ENCODE data around the gene HS3ST4.

Gene HS3ST4

GRCh38 chr16:25895380-25895779 lies 203.6 kb downstream of the HS3ST4 start:
- no peak for DNase-seq (ENCODE audit: low spot score)

GRCh38 chr16:25896411-25896810 lies 204.7 kb downstream of the HS3ST4 start:
- DNase-seq (ENCODE audit: low spot score): no peak

GRCh38 chr16:25897702-25898101 lies 205.9 kb downstream of the HS3ST4 start:
- DNase-seq (ENCODE audit: low spot score): no peak

DNA sequence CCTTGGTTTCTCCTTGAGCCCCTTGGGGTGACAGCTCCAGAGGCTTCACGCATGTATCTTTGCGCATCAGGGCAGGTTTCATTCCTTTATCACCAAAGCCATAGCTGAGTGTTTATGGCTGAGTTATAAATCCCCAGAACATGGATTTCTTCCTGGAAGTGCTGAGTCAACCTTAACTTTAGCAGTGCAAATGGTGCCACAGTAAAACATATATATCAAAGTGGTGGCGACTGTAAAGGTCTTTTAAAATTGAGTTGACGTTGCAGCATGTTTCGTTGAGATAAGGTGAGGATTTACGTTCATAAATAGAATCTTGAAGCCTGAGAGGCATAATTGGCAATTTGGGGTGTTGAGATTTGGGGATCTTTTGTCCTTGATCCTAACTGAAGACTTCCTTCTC lies 214.1 kb downstream of the HS3ST4 start:
- no peak for DNase-seq (ENCODE audit: low spot score)

- DNase-seq (ENCODE audit: low spot score): no peak
Measured at GRCh38 chr16:25910971-25911370, 219.2 kb downstream of the HS3ST4 start.

- DNase-seq (ENCODE audit: low spot score): no peak
Measured at GRCh38 chr16:25912321-25912720, 220.6 kb downstream of the HS3ST4 start.

DNA sequence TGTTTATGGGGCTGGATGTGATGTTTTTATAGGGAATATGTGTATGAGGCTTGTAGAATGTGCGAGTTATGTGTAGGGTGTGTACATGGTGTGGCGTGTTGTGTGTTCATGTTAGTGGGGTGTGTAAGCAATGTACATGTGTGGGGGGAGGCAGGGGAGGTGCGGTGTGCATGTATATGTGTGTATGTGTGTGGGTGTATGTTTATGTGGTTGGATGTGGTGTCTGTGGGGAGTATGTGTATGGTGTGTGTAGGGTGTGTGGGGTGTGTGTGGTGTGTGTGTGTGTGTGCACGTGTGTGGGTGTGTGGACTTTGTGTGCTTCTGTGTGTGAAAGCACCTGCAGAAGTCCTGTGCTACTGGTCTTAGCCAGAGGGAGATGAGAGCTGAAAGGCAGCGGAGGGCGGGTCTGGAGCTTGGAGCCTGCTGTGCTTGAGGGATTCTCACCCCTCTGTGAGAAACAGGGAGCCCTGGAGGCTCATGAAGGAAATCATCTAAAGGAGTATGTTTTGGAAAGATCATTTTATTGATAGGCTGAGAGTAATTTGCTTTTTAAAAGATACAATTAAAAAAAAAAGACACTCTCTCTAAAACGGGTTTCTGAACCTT lies 222.7 kb downstream of the HS3ST4 start:
- no peak for DNase-seq (ENCODE audit: low spot score)

- no peak for DNase-seq (ENCODE audit: low spot score)
Measured at GRCh38 chr16:25916037-25916436, 224.3 kb downstream of the HS3ST4 start.

GRCh38 chr16:25922438-25922837 lies 230.7 kb downstream of the HS3ST4 start:
- DNase-seq (ENCODE audit: low spot score): no peak

DNA sequence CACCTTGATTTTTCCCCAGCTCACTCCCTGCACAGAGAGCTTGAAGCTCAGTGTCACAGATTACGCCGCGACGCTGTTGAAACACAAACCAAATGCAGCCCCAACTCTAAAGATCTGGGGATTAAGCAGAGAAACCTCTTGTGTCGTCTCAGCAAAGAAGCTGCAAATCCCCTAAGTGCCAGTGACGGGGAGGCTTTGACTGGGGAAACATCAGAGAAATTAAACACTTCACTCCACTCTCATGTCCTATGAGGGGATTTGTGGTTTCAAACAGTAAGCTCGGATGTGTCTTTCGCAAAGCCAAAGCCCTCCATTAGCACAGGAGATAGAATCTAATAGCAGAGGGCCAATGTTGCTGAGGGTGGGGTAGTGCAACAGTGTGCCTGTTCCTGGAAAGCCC lies 233.7 kb downstream of the HS3ST4 start:
- DNase-seq (ENCODE audit: low spot score): no peak

DNA sequence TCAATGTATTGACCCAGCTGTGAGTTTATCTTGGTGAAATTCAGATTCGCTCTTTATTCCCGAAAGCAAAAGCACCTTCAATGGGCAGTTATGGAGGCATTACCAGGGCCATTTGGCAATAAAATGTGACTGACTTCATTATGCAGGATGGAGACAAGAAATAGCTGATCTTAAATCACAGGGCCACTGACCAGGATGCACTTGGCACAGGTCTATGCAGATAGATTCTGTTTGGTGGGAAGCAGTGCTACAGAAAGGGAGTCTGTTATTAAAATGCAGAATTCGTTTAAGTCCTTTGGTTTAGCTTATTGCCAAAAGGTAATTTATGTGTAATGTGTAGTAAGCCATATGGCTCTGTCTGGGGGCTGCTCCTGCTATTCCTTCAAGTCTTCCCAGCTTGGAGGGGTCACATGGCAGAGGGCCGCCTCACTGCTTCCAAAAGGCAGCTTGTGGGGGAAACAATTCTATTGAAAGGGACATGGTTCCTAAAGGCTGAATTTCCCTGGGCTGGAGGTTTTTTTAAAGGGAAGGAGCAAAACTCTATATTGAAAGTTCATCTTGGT lies 239.8 kb downstream of the HS3ST4 start:
- no peak for DNase-seq (ENCODE audit: low spot score)

DNA sequence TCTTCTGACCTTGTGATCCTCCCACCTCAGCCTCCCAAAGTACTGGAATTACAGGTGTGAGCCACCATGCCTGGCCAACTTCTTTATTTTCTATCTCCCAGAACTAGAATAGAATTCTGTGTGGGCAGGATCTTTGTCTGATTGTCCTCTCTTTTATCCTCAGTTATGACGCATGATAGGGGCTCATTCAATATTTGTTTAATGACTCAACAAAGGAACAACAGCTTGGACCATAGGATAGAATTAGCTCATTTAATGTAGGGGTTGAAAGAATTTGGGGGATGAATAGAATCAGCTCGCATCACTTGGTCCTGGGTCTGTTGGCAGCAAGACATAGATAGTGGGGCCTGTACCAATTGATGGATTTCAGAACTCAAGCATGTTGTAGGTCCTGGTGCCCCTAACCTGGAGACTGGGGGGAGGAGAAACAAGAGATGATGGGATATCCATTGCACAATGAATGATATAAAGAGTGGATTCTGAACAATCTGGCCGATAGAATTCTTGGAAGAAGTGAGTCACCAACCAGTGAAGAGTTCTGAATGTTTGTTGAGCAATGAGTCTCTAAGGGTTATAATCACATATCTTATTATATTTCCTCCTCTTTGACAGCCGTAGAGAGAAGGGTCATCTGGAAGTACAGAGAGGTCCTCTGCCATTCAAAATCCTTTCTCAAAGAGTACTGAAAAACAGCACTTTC lies 250.2 kb downstream of the HS3ST4 start:
- DNase-seq (ENCODE audit: low spot score): no peak

GRCh38 chr16:25950586-25951281 lies 259.0 kb downstream of the HS3ST4 start:
- DNase-seq (ENCODE audit: low spot score): no peak

- DNase-seq (ENCODE audit: low spot score): no peak
Measured at GRCh38 chr16:25951999-25952398, 260.2 kb downstream of the HS3ST4 start.

DNA sequence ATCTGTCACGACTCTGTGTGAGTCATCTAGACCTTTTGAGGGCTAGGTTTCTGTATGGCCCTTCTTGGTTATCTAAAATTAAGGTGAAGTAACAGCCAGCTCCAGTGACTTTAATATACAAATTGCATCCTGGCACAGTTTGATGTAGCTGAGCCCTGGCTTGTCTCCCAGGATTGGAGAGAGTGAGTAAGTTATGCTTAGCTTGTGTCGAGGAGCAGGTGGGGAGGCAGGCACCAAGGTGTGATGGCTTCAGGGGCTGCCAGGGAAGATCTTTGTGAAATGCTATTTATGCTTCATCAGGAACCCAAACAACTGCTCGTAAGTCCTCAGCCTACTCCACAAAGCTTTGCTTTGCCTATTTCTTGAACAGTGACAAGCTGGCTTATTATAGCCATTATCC lies 261.2 kb downstream of the HS3ST4 start:
- DNase-seq (ENCODE audit: low spot score): no peak

- no peak for DNase-seq (ENCODE audit: low spot score)
Measured at GRCh38 chr16:25957707-25958106, 265.9 kb downstream of the HS3ST4 start.

DNA sequence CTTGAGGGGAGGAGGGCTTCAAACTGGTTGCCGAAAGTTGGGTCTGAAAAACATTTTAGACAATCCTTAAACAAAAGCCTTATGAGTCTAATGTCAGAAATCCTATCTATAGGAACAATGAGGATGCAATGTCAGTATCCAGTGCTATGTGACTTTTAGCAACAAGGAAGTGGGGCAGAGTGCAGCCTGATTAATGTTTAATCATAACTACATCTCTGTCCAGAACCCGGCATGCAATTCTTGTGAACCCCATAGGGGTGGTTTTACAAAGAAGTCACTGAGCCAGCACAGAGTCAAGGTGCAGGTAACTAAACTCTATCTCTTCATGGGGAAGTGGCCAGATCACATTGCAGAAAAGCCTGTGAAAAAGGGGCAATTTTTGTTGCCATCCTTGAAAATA lies 267.5 kb downstream of the HS3ST4 start:
- DNase-seq (ENCODE audit: low spot score): no peak

- DNase-seq (ENCODE audit: low spot score): no peak
Measured at GRCh38 chr16:25966172-25967097, 274.7 kb downstream of the HS3ST4 start.

DNA sequence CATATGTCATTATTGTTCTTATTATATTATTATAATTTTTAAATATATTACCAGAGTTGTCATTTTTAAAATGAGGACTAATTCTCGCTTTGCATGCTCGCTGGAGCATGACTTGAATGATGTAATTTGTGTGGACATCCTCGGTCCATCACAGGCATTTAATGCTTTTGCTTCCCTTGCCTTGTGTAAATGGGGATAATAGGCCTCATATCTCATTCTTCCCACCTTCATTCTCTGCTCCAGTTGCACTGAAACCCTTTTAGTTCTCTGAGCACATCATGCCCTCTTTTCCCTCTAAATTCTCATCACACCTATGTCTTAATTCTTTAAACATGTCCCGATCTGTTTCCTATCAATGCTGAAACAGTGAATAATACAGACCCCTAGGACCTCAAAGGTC lies 285.4 kb downstream of the HS3ST4 start:
- no peak for DNase-seq (ENCODE audit: low spot score)

DNA sequence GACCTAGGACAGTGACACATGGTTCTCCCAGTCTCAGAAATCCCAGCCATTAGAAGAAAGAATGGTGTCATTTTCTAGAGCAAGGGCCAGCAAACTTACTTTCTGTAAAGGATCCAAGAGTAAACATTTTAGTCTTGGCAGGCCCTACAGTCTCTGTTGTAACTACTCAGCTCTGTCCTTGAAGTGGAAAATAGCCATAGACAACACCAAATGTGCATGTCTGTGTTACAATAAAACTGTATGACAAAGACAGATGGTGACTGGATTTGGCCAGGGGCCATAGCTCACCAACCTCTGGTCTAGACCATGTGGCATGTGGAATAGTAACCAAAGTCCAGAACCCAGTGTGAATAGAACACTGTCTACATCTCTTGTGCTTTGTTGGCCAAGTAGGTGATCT lies 286.5 kb downstream of the HS3ST4 start:
- no peak for DNase-seq (ENCODE audit: low spot score)

DNA sequence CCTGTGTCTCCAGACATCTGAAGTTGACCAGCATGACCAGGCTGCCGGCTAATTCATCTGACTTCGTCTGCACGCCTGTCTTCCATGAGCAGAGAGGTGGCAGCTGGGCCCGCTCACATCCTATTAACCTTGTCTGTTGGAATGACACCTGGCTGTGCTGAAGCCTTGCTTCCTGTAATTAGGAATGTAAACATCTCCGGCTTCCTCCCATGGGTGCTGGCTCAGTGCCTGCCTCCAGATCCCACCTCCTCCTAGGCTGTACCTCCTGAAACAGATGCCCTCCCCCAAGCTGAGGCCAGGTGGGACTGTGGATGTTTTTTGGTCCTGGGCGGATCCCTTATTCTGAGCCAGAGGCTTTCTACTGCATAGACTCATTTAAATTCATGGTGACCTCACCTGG lies 296.3 kb downstream of the HS3ST4 start:
- no peak for DNase-seq (ENCODE audit: low spot score)

DNA sequence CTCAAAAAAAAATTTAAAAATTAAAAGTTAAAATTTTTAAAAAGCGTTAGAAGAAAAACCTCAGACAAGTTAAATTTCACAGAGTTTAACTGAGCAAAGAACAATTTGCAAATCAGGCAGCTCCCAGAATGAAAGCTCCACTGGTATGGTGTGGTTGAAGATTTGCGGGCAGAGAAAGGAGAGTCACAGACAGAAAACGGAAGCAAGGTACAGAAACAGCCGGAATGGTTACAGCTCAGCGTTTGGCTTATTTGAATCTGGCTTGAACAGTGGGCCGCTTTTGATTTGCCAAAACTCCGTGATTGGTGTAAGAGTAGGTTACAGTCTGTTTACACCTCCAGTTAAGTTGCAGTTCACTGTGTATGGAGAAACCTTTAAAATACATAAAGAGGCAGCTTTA lies 297.1 kb downstream of the HS3ST4 start:
- DNase-seq (ENCODE audit: low spot score): no peak
